Smooth muscle cell (in vitro differentiated cells): Measurements from ENCODE around the gene PKP4. TPM values are rescaled to one million over a fixed set of nuclear protein-coding genes. Genes with fewer than 3 reads are reported as not detected.

Experiments used
- DNase-seq: peaks from one replicate; lab custom pipeline; 2025; ENCODE audit not compliant: unreplicated experiment; lab: John Stamatoyannopoulos, UW
- H2AFZ ChIP-seq: fragments of 200-600 bp; sonication (generic); 2 replicates; pipeline ENCODE4 v1.6.0; 2016; ENCODE audit warnings: antibody characterized with exemption, low read depth, mild to moderate bottlenecking
- H3F3A ChIP-seq: fragments of 200-600 bp; sonication (generic); 2 replicates; pipeline ENCODE4 v1.6.0; 2017; ENCODE audit warnings: antibody characterized with exemption, low read depth
- H3K27ac ChIP-seq: fragments of 200-600 bp; sonication (generic); 2 replicates; pipeline ENCODE4 v1.5.1; 2016; ENCODE audit warnings: low read depth, mild to moderate bottlenecking
- H3K27me3 ChIP-seq: fragments of 200-600 bp; sonication (generic); 2 replicates; pipeline ENCODE4 v1.6.1; 2016; ENCODE audit warnings: low read depth, mild to moderate bottlenecking
- H3K36me3 ChIP-seq: fragments of 200-600 bp; sonication (generic); 2 replicates; pipeline ENCODE4 v1.5.1; 2016; ENCODE audit warnings: low read depth
- H3K4me1 ChIP-seq: fragments of 200-600 bp; sonication (generic); 2 replicates; pipeline ENCODE4 v1.5.1; 2016; ENCODE audit warnings: low read depth
- H3K4me2 ChIP-seq: fragments of 200-600 bp; sonication (generic); 2 replicates; pipeline ENCODE4 v1.6.0; 2016; ENCODE audit warnings: mild to moderate bottlenecking
- H3K4me3 ChIP-seq: fragments of 200-600 bp; sonication (generic); 2 replicates; pipeline ENCODE4 v1.5.1; 2016; ENCODE audit warnings: mild to moderate bottlenecking
- H3K79me2 ChIP-seq: fragments of 200-600 bp; sonication (generic); 2 replicates; pipeline ENCODE4 v1.6.0; 2016; ENCODE audit warnings: low read depth, mild to moderate bottlenecking
- H3K9ac ChIP-seq: fragments of 200-600 bp; sonication (generic); 2 replicates; pipeline ENCODE4 v1.6.0; 2016; ENCODE audit warnings: low read depth
- H3K9me3 ChIP-seq: fragments of 200-600 bp; sonication (generic); replicated peaks from 2 replicates; pipeline ENCODE4 v1.5.1; 2016; ENCODE audit warnings: low read depth
- H4K20me1 ChIP-seq: fragments of 200-600 bp; sonication (generic); 2 replicates; pipeline ENCODE4 v1.6.0; 2016; ENCODE audit warnings: low read depth
- CTCF ChIP-seq: fragments of 200-600 bp; sonication (generic); IDR thresholded peaks from 2 replicates; pipeline ENCODE4 v1.5.1; 2017; ENCODE audit warnings: borderline replicate concordance, mild to moderate bottlenecking, antibody characterized with exemption; ENCODE audit not compliant: insufficient read depth, poor library complexity, severe bottlenecking
- WGBS: methylation state at CpG from one replicate; pipeline ENCODE4 v1.1.7; 2016; ENCODE audit warnings: low lambda C conversion rate; 5-methylcytosine and 5-hydroxymethylcytosine counted together
- polyA plus RNA-seq: library from polyadenylated mRNA; unstranded; fragments of >200 nt; fragmentation: Nextera tagmentation; extraction: Ambion mirVana; gene quantifications from 2 replicates; pipeline ENCODE4 v1.2.1, GENCODE V29; 2016
- total RNA-seq: library from RNA; depleted of rRNA; stranded (reverse); fragments of >200 nt; gene quantifications from 2 replicates; pipeline ENCODE4 v1.2.3, GENCODE V29; 2014

The PKP4 gene
- total and polyA plus RNA-seq, 2 experiments from 2014 or later = 2.4 to 14.0 TPM

DNA sequence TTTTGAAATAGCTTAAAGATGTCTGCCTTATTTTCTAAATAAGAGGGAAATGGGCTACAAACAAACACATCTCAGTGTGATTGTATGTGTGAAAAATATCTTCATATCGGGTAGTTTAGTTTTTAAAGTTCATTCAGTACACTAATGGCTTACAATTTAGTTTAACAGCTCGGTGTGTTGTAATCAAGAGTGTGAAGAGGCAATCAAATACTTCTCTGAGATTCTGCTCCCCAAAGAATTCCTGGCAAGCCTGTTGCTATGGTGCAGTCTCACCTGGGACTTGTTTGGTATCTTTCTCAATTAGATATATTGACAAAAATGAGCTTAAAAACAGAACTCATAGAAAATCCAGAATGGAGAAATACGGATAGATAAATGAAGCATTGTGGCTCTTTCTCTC lies 99.4 kb downstream of the PKP4 start:
- Histone ChIP-seq H3K27me3 (no peaks in the 10 kb centered on the region), H3F3A (no peaks in the 10 kb centered on the region), H3K9ac (no peak overlapping the region), H4K20me1 (no peaks in the 10 kb centered on the region), H3K4me2 (no peak overlapping the region), H3K4me1 (no peaks in the 10 kb centered on the region), H3K9me3 (peaks cover 4% of the 10 kb centered on the region), H3K79me2 (no peaks in the 10 kb centered on the region), H3K27ac (no peak overlapping the region), H2AFZ (no peak overlapping the region), H3K4me3 (no peak overlapping the region), H3K36me3 (no peaks in the 10 kb centered on the region)
- DNase-seq = no peak
- 94% methylated on average over 3 of the region's 3 CpGs for WGBS
- TF ChIP-seq CTCF = no peak

- no peaks in the 10 kb centered on the region for H3K79me2 ChIP-seq
- no peak overlapping the region for H3K27ac ChIP-seq
- TF ChIP-seq CTCF = no peak
Observed at GRCh38 chr2:158557752-158558151, 101.0 kb downstream of the PKP4 start.

DNA sequence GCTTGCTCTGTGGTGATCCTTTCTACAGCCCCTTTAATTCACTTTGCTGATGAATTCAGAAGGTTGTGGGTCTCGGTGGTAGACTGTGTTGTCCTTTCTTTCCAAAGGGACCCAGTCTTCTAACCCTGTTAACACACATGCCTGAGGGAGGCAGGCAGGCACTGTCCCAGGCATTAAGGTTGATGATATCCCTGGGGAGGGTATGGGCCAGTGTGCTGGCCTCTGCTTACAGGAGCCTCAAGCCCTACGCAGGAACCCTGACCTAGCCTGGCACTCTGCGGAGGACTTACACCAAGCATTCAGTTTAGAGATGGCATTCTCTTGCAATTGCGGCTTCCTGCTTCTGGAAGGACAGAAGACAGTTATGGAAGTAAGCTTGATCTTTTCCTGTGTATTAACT lies 102.5 kb downstream of the PKP4 start:
- H3K4me1 ChIP-seq = no peaks in the 10 kb centered on the region
- no peak overlapping the region for H3K27ac ChIP-seq
- WGBS = 96% methylated on average over 4 of the region's 4 CpGs
- H3K9ac ChIP-seq = no peak overlapping the region
- no peak overlapping the region for H3K4me3 ChIP-seq
- no peaks in the 10 kb centered on the region for H4K20me1 ChIP-seq
- no peak overlapping the region for H3K4me2 ChIP-seq
- no peaks in the 10 kb centered on the region for H3K9me3 ChIP-seq
- DNase-seq = no peak
- no peaks in the 10 kb centered on the region for H3F3A ChIP-seq
- no peaks in the 10 kb centered on the region for H3K36me3 ChIP-seq
- H3K27me3 ChIP-seq = no peaks in the 10 kb centered on the region
- H3K79me2 ChIP-seq = no peaks in the 10 kb centered on the region
- no peak for TF ChIP-seq CTCF
- H2AFZ ChIP-seq = no peak overlapping the region

More at GRCh38 chr2:158557752-158558151, 101.0 kb downstream of the PKP4 start:
- no peak for DNase-seq
- Histone ChIP-seq H4K20me1 (no peaks in the 10 kb centered on the region), H3K9ac (no peak overlapping the region), H3K4me3 (no peak overlapping the region), H3K4me1 (no peaks in the 10 kb centered on the region), H3K36me3 (no peaks in the 10 kb centered on the region), H3F3A (no peaks in the 10 kb centered on the region), H2AFZ (no peak overlapping the region), H3K9me3 (no peaks in the 10 kb centered on the region), H3K4me2 (no peak overlapping the region), H3K27me3 (no peaks in the 10 kb centered on the region)
- 100% methylated on average over 2 of the region's 2 CpGs for WGBS

DNA sequence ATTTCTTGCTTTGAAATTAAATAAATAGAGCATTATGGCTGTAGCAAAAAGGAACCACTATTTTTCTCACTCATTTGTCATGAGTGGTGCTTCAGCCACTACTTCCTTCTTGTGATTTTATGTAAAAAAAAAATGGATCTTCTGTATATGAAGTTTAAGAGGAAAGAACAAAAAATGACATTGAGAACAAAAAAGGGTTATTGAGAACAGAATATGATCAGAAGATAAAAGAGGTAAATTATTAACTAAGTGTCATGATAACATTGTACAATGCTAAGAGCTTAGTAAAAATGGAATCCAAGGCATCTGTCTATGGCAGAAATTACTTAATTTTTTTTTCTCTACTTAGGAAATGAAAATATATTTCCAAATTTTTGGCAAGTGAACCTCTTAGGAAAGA lies 103.5 kb downstream of the PKP4 start:
- TF ChIP-seq CTCF = no peak
- Histone ChIP-seq H3K27ac (no peak overlapping the region), H3K4me1 (no peaks in the 10 kb centered on the region), H3K79me2 (no peaks in the 10 kb centered on the region), H3K27me3 (no peaks in the 10 kb centered on the region), H4K20me1 (no peaks in the 10 kb centered on the region), H2AFZ (no peak overlapping the region), H3K4me3 (no peak overlapping the region), H3K4me2 (no peak overlapping the region), H3K36me3 (no peaks in the 10 kb centered on the region), H3K9ac (no peak overlapping the region), H3K9me3 (no peaks in the 10 kb centered on the region), H3F3A (no peaks in the 10 kb centered on the region)
- DNase-seq = no peak
